NCI-H2081 treated with DMSO at 0.1 percent for 48 hours (cell line): Measurements from ENCODE around the gene ZBTB46.

ENCODE experiments used
- DNase-seq: peaks from one replicate; lab custom pipeline; 2025; lab: John Stamatoyannopoulos, UW

Gene ZBTB46

DNA sequence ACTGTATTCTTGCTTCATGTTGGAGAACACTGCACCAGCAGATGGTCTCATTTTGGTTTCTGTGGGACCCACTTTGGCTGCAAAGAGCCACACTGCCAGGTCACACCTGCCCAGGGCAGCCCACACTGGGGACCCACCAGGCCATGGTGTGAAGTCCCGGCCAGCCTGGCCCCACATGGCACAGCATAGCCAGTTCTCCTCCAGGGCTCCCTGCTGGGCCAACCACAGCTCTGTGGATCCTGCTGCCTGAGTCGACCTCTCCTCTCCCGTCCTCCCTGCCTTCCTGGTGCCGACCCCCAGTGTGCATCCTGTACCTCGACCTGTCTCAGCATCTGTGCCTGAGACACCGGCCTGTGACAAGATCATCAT is 126.3 kb downstream of the ZBTB46 start:
- DNase-seq = no peak

GRCh38 chr20:63703976-63704748 is 126.9 kb downstream of the ZBTB46 start:
- DNase-seq = no peak

DNA sequence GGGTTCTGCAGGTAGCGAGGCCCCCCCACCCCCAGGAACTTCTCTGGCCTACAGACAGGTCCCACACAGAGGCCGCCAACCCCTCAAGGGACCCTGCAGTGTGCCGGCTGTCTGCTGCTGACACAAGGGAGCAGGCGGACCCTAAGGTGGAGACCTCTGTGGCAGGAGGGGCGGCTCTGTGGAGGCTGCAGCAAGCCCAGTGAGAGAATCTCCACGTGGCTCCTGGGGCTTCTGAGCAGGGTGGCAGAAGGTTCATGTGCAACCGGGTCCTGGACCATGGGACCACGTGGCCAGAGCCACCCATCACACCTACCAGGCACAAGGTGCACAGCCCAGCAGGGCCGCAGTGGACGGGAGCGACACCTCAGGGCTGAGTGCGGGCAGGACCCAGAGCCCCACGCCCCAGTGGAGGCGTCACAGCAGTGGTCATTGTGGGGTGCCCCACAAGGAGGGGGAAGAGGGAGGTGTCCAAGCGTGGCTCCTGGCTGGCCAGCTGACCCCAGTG is 127.5 kb downstream of the ZBTB46 start:
- DNase-seq = no peak

- DNase-seq = no peak
Observed at GRCh38 chr20:63702751-63703470, 128.2 kb downstream of the ZBTB46 start.

- DNase-seq = no peak
Observed at GRCh38 chr20:63702036-63702665, 128.9 kb downstream of the ZBTB46 start.

DNA sequence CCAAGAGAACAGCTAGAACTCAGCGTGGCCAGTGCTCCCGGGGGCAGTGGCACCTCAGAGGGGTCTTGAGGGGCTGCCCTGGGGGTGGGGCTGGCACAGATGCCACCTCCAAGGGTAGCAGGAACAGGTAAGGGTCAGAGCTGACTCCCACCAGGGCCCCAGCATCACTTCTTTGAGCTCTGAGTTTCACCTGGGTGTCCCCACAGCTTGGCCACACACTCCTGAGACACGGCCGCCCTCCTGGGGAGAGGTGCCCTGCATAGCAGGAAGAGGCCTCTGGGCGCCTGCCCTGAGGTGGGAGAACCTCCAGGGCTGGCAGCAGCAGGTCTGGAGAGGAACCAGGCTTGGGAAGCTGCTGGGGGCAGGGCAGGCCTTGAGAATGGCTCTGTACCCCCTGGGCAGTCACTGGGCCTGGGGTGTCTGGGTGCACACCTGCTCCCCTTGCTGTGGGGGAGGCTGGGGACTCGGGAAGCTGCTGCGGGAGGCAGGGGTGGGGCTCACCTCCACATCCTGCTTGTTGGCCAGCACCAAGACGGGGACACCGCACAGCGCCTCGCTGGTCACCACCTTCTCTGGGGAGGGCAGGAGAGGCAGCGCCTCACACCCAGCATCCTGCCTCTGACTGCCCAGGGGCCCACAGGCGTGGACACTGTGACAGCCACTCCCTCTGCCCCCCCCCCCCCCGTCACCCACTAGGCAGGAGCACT is 129.6 kb downstream of the ZBTB46 start:
- no peak for DNase-seq

GRCh38 chr20:63701051-63701328 is 130.1 kb downstream of the ZBTB46 start:
- DNase-seq = no peak

- no peak for DNase-seq
Observed at GRCh38 chr20:63700199-63701050, 130.6 kb downstream of the ZBTB46 start.

- no peak for DNase-seq
Observed at GRCh38 chr20:63699466-63700198, 131.4 kb downstream of the ZBTB46 start.

GRCh38 chr20:63698739-63699465 is 132.2 kb downstream of the ZBTB46 start:
- DNase-seq = no peak

- DNase-seq = no peak
Observed at GRCh38 chr20:63697868-63698545, 133.1 kb downstream of the ZBTB46 start.

- DNase-seq = no peak
Observed at GRCh38 chr20:63697357-63697867, 133.7 kb downstream of the ZBTB46 start.

DNA sequence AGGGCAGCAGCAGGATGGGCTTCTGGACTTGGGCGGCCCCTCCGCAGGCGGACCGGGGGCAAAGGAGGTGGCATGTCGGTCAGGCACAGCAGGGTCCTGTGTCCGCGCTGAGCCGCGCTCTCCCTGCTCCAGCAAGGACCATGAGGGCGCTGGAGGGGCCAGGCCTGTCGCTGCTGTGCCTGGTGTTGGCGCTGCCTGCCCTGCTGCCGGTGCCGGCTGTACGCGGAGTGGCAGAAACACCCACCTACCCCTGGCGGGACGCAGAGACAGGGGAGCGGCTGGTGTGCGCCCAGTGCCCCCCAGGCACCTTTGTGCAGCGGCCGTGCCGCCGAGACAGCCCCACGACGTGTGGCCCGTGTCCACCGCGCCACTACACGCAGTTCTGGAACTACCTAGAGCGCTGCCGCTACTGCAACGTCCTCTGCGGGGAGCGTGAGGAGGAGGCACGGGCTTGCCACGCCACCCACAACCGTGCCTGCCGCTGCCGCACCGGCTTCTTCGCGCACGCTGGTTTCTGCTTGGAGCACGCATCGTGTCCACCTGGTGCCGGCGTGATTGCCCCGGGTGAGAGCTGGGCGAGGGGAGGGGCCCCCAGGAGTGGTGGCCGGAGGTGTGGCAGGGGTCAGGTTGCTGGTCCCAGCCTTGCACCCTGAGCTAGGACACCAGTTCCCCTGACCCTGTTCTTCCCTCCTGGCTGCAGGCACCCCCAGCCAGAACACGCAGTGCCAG is 134.3 kb downstream of the ZBTB46 start, which contains the start of gene TNFRSF6B:
Gene TNFRSF6B (plus strand): TSS at position 25 of the 729 bp plus-strand sequence. CDS start 116 bp downstream, at position 141.
- DNase-seq = no peak

- no peak for DNase-seq
Observed at GRCh38 chr20:63696306-63696627, 134.8 kb downstream of the ZBTB46 start.

GRCh38 chr20:63695424-63696305 is 135.4 kb downstream of the ZBTB46 start:
- no peak for DNase-seq

DNA sequence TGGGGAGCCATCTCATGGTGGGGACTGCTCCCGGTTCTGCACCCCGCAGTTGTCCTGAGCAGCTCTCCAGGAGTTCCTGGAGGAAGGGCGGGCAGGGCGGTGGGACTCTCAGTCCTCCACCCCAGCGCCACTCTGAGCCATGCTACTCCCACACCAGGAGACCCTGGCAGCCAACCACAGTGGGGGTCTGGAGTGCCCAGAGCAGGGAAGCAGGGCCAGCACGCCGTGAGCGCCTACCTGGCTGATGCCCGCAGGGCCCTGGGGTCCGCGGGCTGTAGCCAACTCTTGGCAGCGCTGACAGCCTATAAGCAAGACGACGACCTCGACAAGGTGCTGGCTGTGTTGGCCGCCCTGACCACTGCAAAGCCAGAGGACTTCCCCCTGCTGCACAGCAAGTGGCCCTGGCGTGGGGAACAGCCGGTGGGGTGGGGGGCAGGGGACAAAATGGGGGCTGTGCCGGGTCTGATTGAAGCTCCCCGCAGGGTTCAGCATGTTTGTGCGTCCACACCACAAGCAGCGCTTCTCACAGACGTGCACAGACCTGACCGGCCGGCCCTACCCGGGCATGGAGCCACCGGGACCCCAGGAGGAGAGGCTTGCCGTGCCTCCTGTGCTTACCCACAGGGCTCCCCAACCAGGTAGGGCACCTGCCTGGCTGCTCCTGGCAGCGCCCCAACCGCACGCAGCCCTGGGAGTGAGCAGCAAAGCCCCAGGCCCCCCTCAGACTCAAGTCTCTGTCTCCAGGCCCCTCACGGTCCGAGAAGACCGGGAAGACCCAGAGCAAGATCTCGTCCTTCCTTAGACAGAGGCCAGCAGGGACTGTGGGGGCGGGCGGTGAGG is 136.3 kb downstream of the ZBTB46 start:
- no peak for DNase-seq
